NCI-H748 (cell line): Measurements from ENCODE around the gene IKZF2.

ENCODE experiments used
- DNase-seq: peaks from one replicate; lab custom pipeline; 2025; ENCODE audit not compliant: unreplicated experiment; lab: John Stamatoyannopoulos, UW

IKZF2 gene

GRCh38 chr2:213004197-213004821 is 147.1 kb downstream of the IKZF2 start:
- no peak for DNase-seq

- no peak for DNase-seq
Observed at GRCh38 chr2:213002383-213002782, 149.0 kb downstream of the IKZF2 start.

- no peak for DNase-seq
Observed at GRCh38 chr2:213001297-213001910, 150.0 kb downstream of the IKZF2 start.

- DNase-seq = no peak
Observed at GRCh38 chr2:212998626-212999359, 152.6 kb downstream of the IKZF2 start.

GRCh38 chr2:212997526-212998020 is 153.8 kb downstream of the IKZF2 start:
- DNase-seq = no peak

- no peak for DNase-seq
Observed at GRCh38 chr2:212995920-212996319, 155.5 kb downstream of the IKZF2 start.

- DNase-seq = no peak
Observed at GRCh38 chr2:212994976-212995375, 156.4 kb downstream of the IKZF2 start.

- DNase-seq = no peak
Observed at GRCh38 chr2:212991120-212991519, 160.3 kb downstream of the IKZF2 start.

GRCh38 chr2:212990697-212991096 is 160.7 kb downstream of the IKZF2 start:
- DNase-seq = no peak

- DNase-seq = no peak
Observed at GRCh38 chr2:212987492-212987891, 163.9 kb downstream of the IKZF2 start.

- no peak for DNase-seq
Observed at GRCh38 chr2:212984129-212984528, 167.3 kb downstream of the IKZF2 start.

- DNase-seq = no peak
Observed at GRCh38 chr2:212979799-212980198, 171.6 kb downstream of the IKZF2 start.

- DNase-seq = no peak
Observed at GRCh38 chr2:212979046-212979612, 172.3 kb downstream of the IKZF2 start.

- no peak for DNase-seq
Observed at GRCh38 chr2:212977152-212977551, 174.3 kb downstream of the IKZF2 start.

- DNase-seq = no peak
Observed at GRCh38 chr2:212975333-212975732, 176.1 kb downstream of the IKZF2 start.

- DNase-seq = no peak
Observed at GRCh38 chr2:212974692-212975091, 176.7 kb downstream of the IKZF2 start.

- no peak for DNase-seq
Observed at GRCh38 chr2:212973347-212973746, 178.1 kb downstream of the IKZF2 start.

GRCh38 chr2:212970132-212970531 is 181.3 kb downstream of the IKZF2 start:
- DNase-seq = no peak

- DNase-seq = no peak
Observed at GRCh38 chr2:212968284-212969081, 182.9 kb downstream of the IKZF2 start.

GRCh38 chr2:212966884-212967283 is 184.5 kb downstream of the IKZF2 start:
- no peak for DNase-seq

- no peak for DNase-seq
Observed at GRCh38 chr2:212962691-212963090, 188.7 kb downstream of the IKZF2 start.
